MG63 (cell line): ENCODE measurements around the gene NUP153. TPM values are rescaled to one million over a fixed set of nuclear protein-coding genes. Genes with fewer than 3 reads are reported as not detected.
"Not testable (repeated sequence)": the region's sequence is repeated elsewhere in the genome, so short reads cannot be mapped to it uniquely, and the experiment has no call there.

Source experiments
- DNase-seq: peaks from one replicate; pipeline ENCODE4 v3.0.0-alpha.2; 2020
- H3K27me3 ChIP-seq: fragments of 250-450 bp; sonication (Bioruptor Pico); 2 replicates; pipeline ENCODE4 v1.5.1; 2020; ENCODE audit warnings: mild to moderate bottlenecking, moderate library complexity
- H3K36me3 ChIP-seq: fragments of 250-450 bp; sonication (Bioruptor Pico); 2 replicates; pipeline ENCODE4 v1.5.1; 2020; ENCODE audit warnings: mild to moderate bottlenecking, moderate library complexity
- H3K4me3 ChIP-seq: fragments of 250-450 bp; sonication (Bioruptor Pico); 2 replicates; pipeline ENCODE4 v1.5.1; 2020; ENCODE audit warnings: mild to moderate bottlenecking, moderate library complexity
- H3K9me3 ChIP-seq: fragments of 250-450 bp; sonication (Bioruptor Pico); 2 replicates; pipeline ENCODE4 v1.5.1; 2020; ENCODE audit warnings: mild to moderate bottlenecking, moderate library complexity
- total RNA-seq: library from RNA; depleted of rRNA; stranded (reverse); fragments of >200 nt; shearing (Covaris generic); gene quantifications from 2 replicates; pipeline ENCODE4 v1.2.3, GENCODE V29; 2014; ENCODE audit warnings: low replicate concordance

The NUP153 gene
- total RNA-seq, 1 experiment from 2014 or later, result 16.5 TPM

- peak within 1 kb of the TSS; percentile 64 for H3K4me3 ChIP-seq
- no peaks in the 10 kb centered on the region for H3K36me3 ChIP-seq
- H3K9me3 ChIP-seq, result no peaks in the 10 kb centered on the region
- peak; percentile 88 for DNase-seq
- no peaks in the 10 kb centered on the region for H3K27me3 ChIP-seq
Measured at GRCh38 chr6:17599877-17600526, 106.7 kb downstream of the NUP153 start, which contains the start of gene FAM8A1. Gene FAM8A1, plus strand, starts transcription at chr6:17600302. Its CDS starts 108 bp downstream, at chr6:17600410.

DNA sequence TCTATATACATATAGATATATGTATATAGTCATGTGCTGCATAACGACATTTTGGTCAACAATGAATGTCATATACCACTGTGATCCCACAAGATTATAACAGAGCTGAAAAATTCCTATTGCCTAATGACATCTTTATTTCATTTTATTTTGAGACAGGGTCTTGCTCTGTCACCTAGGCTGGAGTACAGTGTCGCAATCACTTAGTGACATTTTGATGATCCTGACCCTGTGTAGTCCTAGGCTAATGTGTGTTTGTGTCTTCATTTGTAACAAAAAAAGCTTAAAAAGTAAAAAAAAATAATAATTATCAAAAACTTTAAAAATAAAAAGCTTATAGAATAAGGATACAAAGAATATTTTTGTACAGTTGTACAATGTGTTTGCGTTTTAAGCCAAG is 110.6 kb downstream of the NUP153 start:
- H3K4me3 ChIP-seq, result no peak overlapping the region
- no peaks in the 10 kb centered on the region for H3K9me3 ChIP-seq
- no peaks in the 10 kb centered on the region for H3K36me3 ChIP-seq
- no peaks in the 10 kb centered on the region for H3K27me3 ChIP-seq
- no peak for DNase-seq

- Histone ChIP-seq H3K9me3 (no peaks in the 10 kb centered on the region), H3K4me3 (no peak overlapping the region), H3K36me3 (no peaks in the 10 kb centered on the region), H3K27me3 (no peaks in the 10 kb centered on the region)
- no peak for DNase-seq
Measured at GRCh38 chr6:17593246-17593645, 113.5 kb downstream of the NUP153 start.

GRCh38 chr6:17591287-17591686 is 115.4 kb downstream of the NUP153 start:
- DNase-seq, result no peak
- H3K4me3 ChIP-seq, result no peak overlapping the region
- H3K36me3 ChIP-seq, result no peaks in the 10 kb centered on the region
- no peaks in the 10 kb centered on the region for H3K27me3 ChIP-seq
- H3K9me3 ChIP-seq, result no peaks in the 10 kb centered on the region

DNA sequence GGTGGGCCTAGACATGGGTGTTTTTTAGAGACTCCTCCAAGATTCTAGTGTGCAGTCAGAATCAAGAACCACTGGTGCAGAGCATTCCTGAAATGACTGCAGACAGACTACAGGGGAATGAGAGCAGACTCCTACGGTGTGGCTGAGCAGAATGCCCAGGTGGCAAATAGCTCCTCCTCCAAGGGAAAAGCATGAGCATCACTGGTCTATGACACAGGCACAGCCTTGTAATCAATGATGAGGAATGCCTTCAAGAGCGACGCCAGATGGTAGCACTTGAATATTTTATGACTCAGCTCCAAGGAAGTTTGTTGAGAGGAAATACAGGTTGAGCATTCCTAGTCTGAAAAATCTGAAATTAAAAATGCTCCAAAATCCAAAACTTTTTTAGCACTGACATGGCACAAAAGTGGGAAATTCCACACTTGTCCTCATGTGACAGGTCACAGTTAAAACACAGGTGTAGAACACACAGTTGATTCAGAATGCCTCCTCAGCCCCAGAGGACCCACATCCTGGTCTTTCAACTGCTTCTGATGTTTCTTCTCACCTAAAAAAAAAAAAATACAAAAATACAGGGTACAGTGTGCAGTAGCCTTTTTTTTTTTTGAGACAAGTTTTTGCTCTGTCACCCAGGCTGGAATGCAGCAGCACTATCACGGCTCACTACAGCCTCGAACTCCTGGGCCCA is 117.2 kb downstream of the NUP153 start:
- DNase-seq, result peak; percentile 52
- no peak overlapping the region for H3K4me3 ChIP-seq
- no peaks in the 10 kb centered on the region for H3K27me3 ChIP-seq
- H3K9me3 ChIP-seq, result no peaks in the 10 kb centered on the region
- no peaks in the 10 kb centered on the region for H3K36me3 ChIP-seq

DNA sequence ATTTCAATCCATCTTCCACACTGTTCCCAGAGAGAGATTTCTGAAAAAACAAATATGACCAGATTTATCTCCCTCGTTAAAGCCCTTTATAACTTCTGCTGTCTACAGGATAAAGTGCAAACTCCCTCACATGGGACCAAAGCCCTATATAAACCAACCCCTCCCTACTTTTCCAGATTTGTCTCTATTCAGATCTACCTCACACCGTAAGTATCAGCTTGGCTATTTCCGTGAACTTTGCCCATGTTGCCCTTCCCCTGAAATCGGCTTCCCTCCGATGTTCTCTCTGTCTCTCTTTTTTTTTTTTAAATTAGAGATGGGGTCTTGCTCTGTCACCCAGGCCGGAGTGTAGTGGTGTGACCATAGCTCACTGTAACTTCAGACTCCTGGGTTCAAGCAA is 118.7 kb downstream of the NUP153 start:
- no peak for DNase-seq
- Histone ChIP-seq H3K9me3 (no peaks in the 10 kb centered on the region), H3K4me3 (no peak overlapping the region), H3K36me3 (no peaks in the 10 kb centered on the region), H3K27me3 (no peaks in the 10 kb centered on the region)

GRCh38 chr6:17586623-17587022 is 120.1 kb downstream of the NUP153 start:
- not testable (repeated sequence) for H3K9me3 ChIP-seq, DNase-seq, H3K4me3 ChIP-seq, H3K36me3 ChIP-seq, H3K27me3 ChIP-seq

- Histone ChIP-seq H3K9me3 (no peaks in the 10 kb centered on the region), H3K4me3 (no peak overlapping the region), H3K36me3 (no peaks in the 10 kb centered on the region), H3K27me3 (no peaks in the 10 kb centered on the region)
- no peak for DNase-seq
Measured at GRCh38 chr6:17585766-17586490, 120.8 kb downstream of the NUP153 start.

GRCh38 chr6:17584241-17584803 is 122.4 kb downstream of the NUP153 start:
- H3K36me3 ChIP-seq, result no peaks in the 10 kb centered on the region
- peak; percentile 13 for DNase-seq
- no peaks in the 10 kb centered on the region for H3K27me3 ChIP-seq
- H3K4me3 ChIP-seq, result no peak overlapping the region
- no peaks in the 10 kb centered on the region for H3K9me3 ChIP-seq

GRCh38 chr6:17583811-17584210 is 122.9 kb downstream of the NUP153 start:
- no peak overlapping the region for H3K4me3 ChIP-seq
- no peak for DNase-seq
- H3K36me3 ChIP-seq, result no peaks in the 10 kb centered on the region
- H3K9me3 ChIP-seq, result no peaks in the 10 kb centered on the region
- no peaks in the 10 kb centered on the region for H3K27me3 ChIP-seq

DNA sequence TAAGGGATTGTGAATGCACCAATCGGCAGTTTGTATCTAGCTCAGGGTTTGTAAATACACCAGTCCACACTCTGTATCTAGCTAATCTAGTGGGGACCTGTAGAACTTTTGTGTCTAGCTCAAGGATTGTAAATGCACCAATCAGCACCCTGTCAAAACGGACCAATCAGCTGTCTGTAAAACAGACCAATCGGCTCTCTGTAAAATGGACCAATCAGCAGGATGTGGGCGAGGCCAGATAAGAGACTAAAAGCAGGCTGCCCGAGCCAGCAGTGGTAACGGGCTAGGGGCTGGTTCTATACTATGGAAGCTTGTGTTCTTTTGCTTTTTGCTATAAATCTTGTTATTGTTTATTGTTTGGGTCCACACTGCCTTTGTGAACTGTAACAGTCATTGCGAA is 125.4 kb downstream of the NUP153 start:
- H3K9me3 ChIP-seq, H3K4me3 ChIP-seq, H3K27me3 ChIP-seq, DNase-seq, H3K36me3 ChIP-seq: not testable (repeated sequence)

- no peaks in the 10 kb centered on the region for H3K27me3 ChIP-seq
- H3K36me3 ChIP-seq, result no peaks in the 10 kb centered on the region
- peaks cover 6% of the 10 kb centered on the region; the same call in 1 of the 2 replicates for H3K9me3 ChIP-seq
- peak overlapping the region; percentile 34 for H3K4me3 ChIP-seq
- DNase-seq, result peak; percentile 32
Measured at GRCh38 chr6:17580518-17581048, 126.1 kb downstream of the NUP153 start.

GRCh38 chr6:17577059-17577458 is 129.7 kb downstream of the NUP153 start:
- Histone ChIP-seq H3K4me3 (no peak overlapping the region), H3K9me3 (peaks cover 6% of the 10 kb centered on the region; the same call in 1 of the 2 replicates), H3K36me3 (no peaks in the 10 kb centered on the region), H3K27me3 (no peaks in the 10 kb centered on the region)
- no peak for DNase-seq

- Histone ChIP-seq H3K4me3 (no peak overlapping the region), H3K27me3 (no peaks in the 10 kb centered on the region), H3K36me3 (no peaks in the 10 kb centered on the region), H3K9me3 (peaks cover 6% of the 10 kb centered on the region; the same call in 1 of the 2 replicates)
- peak; percentile 73 for DNase-seq
Measured at GRCh38 chr6:17574866-17575560, 131.7 kb downstream of the NUP153 start.

DNA sequence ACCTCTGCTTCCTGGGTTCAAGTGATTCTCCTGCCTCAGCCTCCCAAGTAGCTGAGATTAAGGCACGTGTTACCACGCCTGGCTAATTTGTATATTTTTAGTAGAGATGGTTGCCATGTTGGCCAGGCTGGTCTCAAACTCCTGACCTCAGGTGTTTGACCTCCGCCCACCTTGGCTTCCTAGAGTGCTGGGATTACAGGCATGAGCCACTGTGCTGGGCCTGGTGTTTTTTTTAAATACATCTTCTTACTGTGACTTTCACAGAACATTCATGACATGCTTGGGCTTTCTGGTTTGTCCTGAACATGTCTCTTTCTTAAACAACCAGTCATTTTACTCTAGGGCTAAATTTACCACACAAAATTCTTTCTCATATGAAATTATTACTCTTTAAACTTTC is 141.3 kb downstream of the NUP153 start:
- no peak for DNase-seq
- H3K4me3 ChIP-seq, result no peak overlapping the region
- H3K36me3 ChIP-seq, result no peaks in the 10 kb centered on the region
- peaks cover 5% of the 10 kb centered on the region for H3K9me3 ChIP-seq
- no peaks in the 10 kb centered on the region for H3K27me3 ChIP-seq
